Testis (tissue), 3 donors: ENCODE results near the gene SNRNP48. TPM values are rescaled to one million over a fixed set of nuclear protein-coding genes. Genes with fewer than 3 reads are reported as not detected.

Experiments used
- DNase-seq: peaks from one replicate; pipeline ENCODE4 v3.0.0-alpha.2; 2019
- H3K27ac ChIP-seq, 2 donors: fragments of 200-600 bp; sonication (generic); one replicate each; pipeline ENCODE4 v1.5.1; 2019
- H3K27me3 ChIP-seq: fragments of 200-600 bp; sonication (generic); one replicate; pipeline ENCODE4 v1.5.1; 2019
- H3K36me3 ChIP-seq: fragments of 200-600 bp; sonication (generic); one replicate; pipeline ENCODE4 v1.5.1; 2017; ENCODE audit warnings: low read depth; ENCODE audit errors: missing control alignments
- H3K4me1 ChIP-seq: fragments of 200-600 bp; sonication (generic); one replicate; pipeline ENCODE4 v1.5.1; 2019
- H3K4me3 ChIP-seq, 2 donors: fragments of 200-600 bp; sonication (generic); one replicate each; pipeline ENCODE4 v1.5.1; 2017 to 2019
- H3K9me3 ChIP-seq: fragments of 200-600 bp; sonication (generic); one replicate; pipeline ENCODE4 v1.5.1; 2017
- CTCF ChIP-seq, 3 experiments: fragments of 450-650 bp in 2 of 3; fragments of 200-600 bp in 1 of 3; sonication (generic) in 1 of 3; IDR thresholded peaks; one replicate each; pipeline ENCODE4 v1.5.1; 2016 to 2019; ENCODE audit warnings: antibody characterized with exemption in 3 of 3, mild to moderate bottlenecking in 2 of 3, moderate library complexity in 1 of 3
- POLR2A ChIP-seq: fragments of 450-650 bp; IDR thresholded peaks from one replicate; pipeline ENCODE4 v1.6.1; 2017; ENCODE audit warnings: antibody characterized with exemption, mild to moderate bottlenecking, moderate library complexity
- WGBS, 2 donors: methylation state at CpG; one replicate each; pipeline ENCODE4 v1.1.5; 2018; 5-methylcytosine and 5-hydroxymethylcytosine counted together
- intact Hi-C: fragments of 100-400 bp; cut with DNase I; formaldehyde crosslinking; loops from one replicate; pipeline ENCODE4 v1.15.1; 2023; ENCODE audit warnings: low total_unique reads
- polyA plus RNA-seq: library from polyadenylated mRNA; stranded (reverse); fragments of 350-450 nt; fragmentation: Illumina TruSeq; extraction: RNeasy Lipid Tissue Mini Kit (QIAGEN cat#74804); gene quantifications from one replicate; pipeline ENCODE4 v1.2.3, GENCODE V29; 2014; ENCODE audit warnings: low read depth, low replicate concordance; ENCODE audit not compliant: insufficient read depth
- total RNA-seq, 2 donors: library from RNA; depleted of rRNA; stranded (reverse); fragments of >200 nt; gene quantifications; one replicate each; pipeline ENCODE4 v1.2.3, GENCODE V29; 2016

The SNRNP48 gene
- total and polyA plus RNA-seq, 3 donors from 2014 or later, result 5.6 to 10.7 (median 8.5) TPM

DNA sequence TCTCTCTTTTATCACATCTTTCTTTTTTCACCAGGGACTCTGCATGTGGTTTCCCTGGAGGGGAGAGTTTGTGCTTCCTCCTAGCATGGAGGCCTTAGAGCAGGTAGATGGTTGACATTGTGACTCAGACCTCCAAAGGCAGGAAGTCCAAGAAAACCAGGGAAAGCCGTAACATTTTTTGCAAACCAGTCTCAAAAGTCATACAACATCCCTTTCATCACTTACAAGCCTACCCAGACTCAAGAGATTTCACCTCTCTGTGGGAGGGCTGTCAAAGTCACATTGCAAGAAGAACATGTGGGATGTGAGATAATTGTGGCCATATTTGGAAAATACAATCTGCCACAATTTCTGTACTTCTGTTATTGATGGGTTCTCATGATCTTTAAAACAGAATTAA, 46.2 kb downstream of the SNRNP48 start:
- DNase-seq, result no peak
- H3K9me3 ChIP-seq, result no peaks in the 10 kb centered on the region
- H3K36me3 ChIP-seq, result no peaks in the 10 kb centered on the region
- no peak overlapping the region for H3K4me3 ChIP-seq
- WGBS, 2 donors, result 90 to 100% methylated on average over 1 of the region's 1 CpG
- H3K4me1 ChIP-seq, result no peaks in the 10 kb centered on the region
- H3K27ac ChIP-seq, result no peak overlapping the region
- intact Hi-C loops, result no loop called here
- TF ChIP-seq CTCF (IDR thresholded peaks at IDR 0.05) (no peak), POLR2A (no peak)
- no peaks in the 10 kb centered on the region for H3K27me3 ChIP-seq

- Histone ChIP-seq H3K4me3 (no peak overlapping the region), H3K27ac (no peak overlapping the region), H3K36me3 (no peaks in the 10 kb centered on the region), H3K27me3 (no peaks in the 10 kb centered on the region), H3K9me3 (no peaks in the 10 kb centered on the region), H3K4me1 (no peaks in the 10 kb centered on the region)
- TF ChIP-seq CTCF (IDR thresholded peaks at IDR 0.05) (no peak), POLR2A (no peak)
- DNase-seq, result no peak
- intact Hi-C loops, result no loop called here
- 80 to 86% methylated on average over 3 of the region's 3 CpGs for WGBS, 2 donors
Observed at GRCh38 chr6:7637533-7637932, 47.5 kb downstream of the SNRNP48 start.

DNA sequence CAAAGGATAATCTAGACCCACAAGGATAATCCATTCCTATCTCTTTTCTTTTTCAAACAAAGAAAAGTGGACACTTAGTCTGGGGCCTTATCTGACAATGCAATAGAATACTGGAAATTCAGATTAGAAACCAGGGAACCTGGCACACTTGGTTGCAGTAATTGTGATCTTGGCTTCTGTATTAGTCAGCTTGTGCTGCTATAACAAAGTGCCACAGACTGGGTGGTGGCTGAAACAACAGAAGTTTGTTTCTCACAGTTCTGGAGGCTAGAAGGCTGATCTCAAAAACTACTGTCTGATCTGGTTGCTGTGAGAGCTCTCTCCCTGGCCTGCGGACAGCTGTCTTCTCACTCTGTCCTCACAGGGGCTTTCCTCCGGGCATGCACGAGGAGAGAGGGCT, 49.4 kb downstream of the SNRNP48 start:
- Histone ChIP-seq H3K9me3 (no peaks in the 10 kb centered on the region), H3K36me3 (no peaks in the 10 kb centered on the region), H3K27ac (no peak overlapping the region), H3K27me3 (no peaks in the 10 kb centered on the region), H3K4me3 (no peak overlapping the region), H3K4me1 (no peaks in the 10 kb centered on the region)
- intact Hi-C loops, result no loop called here
- WGBS, 2 donors, result 77 to 87% methylated on average over 3 of the region's 3 CpGs
- TF ChIP-seq POLR2A (no peak), CTCF (IDR thresholded peaks at IDR 0.05) (no peak)
- no peak for DNase-seq

GRCh38 chr6:7640016-7640415, 50.0 kb downstream of the SNRNP48 start:
- intact Hi-C loops, result no loop called here
- H3K9me3 ChIP-seq, result no peaks in the 10 kb centered on the region
- WGBS, 2 donors, result 88 to 90% methylated on average over 1 of the region's 1 CpG

More at GRCh38 chr6:7640016-7640415, 50.0 kb downstream of the SNRNP48 start:
- Histone ChIP-seq H3K27me3 (no peaks in the 10 kb centered on the region), H3K36me3 (no peaks in the 10 kb centered on the region), H3K4me1 (no peaks in the 10 kb centered on the region), H3K4me3 (no peak overlapping the region), H3K27ac (no peak overlapping the region)
- TF ChIP-seq POLR2A, result no peak
- no peak for TF ChIP-seq CTCF (IDR thresholded peaks at IDR 0.05)
- DNase-seq, result no peak
